Smooth muscle cell (in vitro differentiated cells): ENCODE measurements around the gene BEST2. TPM values are rescaled to one million over a fixed set of nuclear protein-coding genes. Genes with fewer than 3 reads are reported as not detected.
A peak's percentile ranks its signal among the peaks of the same experiment; 100 is the strongest.

Experiments used
- DNase-seq: peaks from one replicate; lab custom pipeline; 2025; ENCODE audit not compliant: unreplicated experiment; lab: John Stamatoyannopoulos, UW
- H2AFZ ChIP-seq: fragments of 200-600 bp; sonication (generic); 2 replicates; pipeline ENCODE4 v1.6.0; 2016; ENCODE audit warnings: antibody characterized with exemption, low read depth, mild to moderate bottlenecking
- H3F3A ChIP-seq: fragments of 200-600 bp; sonication (generic); 2 replicates; pipeline ENCODE4 v1.6.0; 2017; ENCODE audit warnings: antibody characterized with exemption, low read depth
- H3K27ac ChIP-seq: fragments of 200-600 bp; sonication (generic); 2 replicates; pipeline ENCODE4 v1.5.1; 2016; ENCODE audit warnings: low read depth, mild to moderate bottlenecking
- H3K27me3 ChIP-seq: fragments of 200-600 bp; sonication (generic); 2 replicates; pipeline ENCODE4 v1.6.1; 2016; ENCODE audit warnings: low read depth, mild to moderate bottlenecking
- H3K36me3 ChIP-seq: fragments of 200-600 bp; sonication (generic); 2 replicates; pipeline ENCODE4 v1.5.1; 2016; ENCODE audit warnings: low read depth
- H3K4me1 ChIP-seq: fragments of 200-600 bp; sonication (generic); 2 replicates; pipeline ENCODE4 v1.5.1; 2016; ENCODE audit warnings: low read depth
- H3K4me2 ChIP-seq: fragments of 200-600 bp; sonication (generic); 2 replicates; pipeline ENCODE4 v1.6.0; 2016; ENCODE audit warnings: mild to moderate bottlenecking
- H3K4me3 ChIP-seq: fragments of 200-600 bp; sonication (generic); 2 replicates; pipeline ENCODE4 v1.5.1; 2016; ENCODE audit warnings: mild to moderate bottlenecking
- H3K79me2 ChIP-seq: fragments of 200-600 bp; sonication (generic); 2 replicates; pipeline ENCODE4 v1.6.0; 2016; ENCODE audit warnings: low read depth, mild to moderate bottlenecking
- H3K9ac ChIP-seq: fragments of 200-600 bp; sonication (generic); 2 replicates; pipeline ENCODE4 v1.6.0; 2016; ENCODE audit warnings: low read depth
- H3K9me3 ChIP-seq: fragments of 200-600 bp; sonication (generic); replicated peaks from 2 replicates; pipeline ENCODE4 v1.5.1; 2016; ENCODE audit warnings: low read depth
- H4K20me1 ChIP-seq: fragments of 200-600 bp; sonication (generic); 2 replicates; pipeline ENCODE4 v1.6.0; 2016; ENCODE audit warnings: low read depth
- WGBS: methylation state at CpG from one replicate; pipeline ENCODE4 v1.1.7; 2016; ENCODE audit warnings: low lambda C conversion rate; 5-methylcytosine and 5-hydroxymethylcytosine counted together
- polyA plus RNA-seq: library from polyadenylated mRNA; unstranded; fragments of >200 nt; fragmentation: Nextera tagmentation; extraction: Ambion mirVana; gene quantifications from 2 replicates; pipeline ENCODE4 v1.2.1, GENCODE V29; 2016
- total RNA-seq: library from RNA; depleted of rRNA; stranded (reverse); fragments of >200 nt; gene quantifications from 2 replicates; pipeline ENCODE4 v1.2.3, GENCODE V29; 2014
- TF ChIP-seq, protein P1 (sequence below): fragments of 200-600 bp; sonication (generic); IDR thresholded peaks from 2 replicates; pipeline ENCODE4 v1.5.1; 2017; ENCODE audit warnings: borderline replicate concordance, mild to moderate bottlenecking, antibody characterized with exemption; ENCODE audit not compliant: insufficient read depth, poor library complexity, severe bottlenecking

BEST2 gene
- total and polyA plus RNA-seq, 2 experiments from 2014 or later: not detected

DNA sequence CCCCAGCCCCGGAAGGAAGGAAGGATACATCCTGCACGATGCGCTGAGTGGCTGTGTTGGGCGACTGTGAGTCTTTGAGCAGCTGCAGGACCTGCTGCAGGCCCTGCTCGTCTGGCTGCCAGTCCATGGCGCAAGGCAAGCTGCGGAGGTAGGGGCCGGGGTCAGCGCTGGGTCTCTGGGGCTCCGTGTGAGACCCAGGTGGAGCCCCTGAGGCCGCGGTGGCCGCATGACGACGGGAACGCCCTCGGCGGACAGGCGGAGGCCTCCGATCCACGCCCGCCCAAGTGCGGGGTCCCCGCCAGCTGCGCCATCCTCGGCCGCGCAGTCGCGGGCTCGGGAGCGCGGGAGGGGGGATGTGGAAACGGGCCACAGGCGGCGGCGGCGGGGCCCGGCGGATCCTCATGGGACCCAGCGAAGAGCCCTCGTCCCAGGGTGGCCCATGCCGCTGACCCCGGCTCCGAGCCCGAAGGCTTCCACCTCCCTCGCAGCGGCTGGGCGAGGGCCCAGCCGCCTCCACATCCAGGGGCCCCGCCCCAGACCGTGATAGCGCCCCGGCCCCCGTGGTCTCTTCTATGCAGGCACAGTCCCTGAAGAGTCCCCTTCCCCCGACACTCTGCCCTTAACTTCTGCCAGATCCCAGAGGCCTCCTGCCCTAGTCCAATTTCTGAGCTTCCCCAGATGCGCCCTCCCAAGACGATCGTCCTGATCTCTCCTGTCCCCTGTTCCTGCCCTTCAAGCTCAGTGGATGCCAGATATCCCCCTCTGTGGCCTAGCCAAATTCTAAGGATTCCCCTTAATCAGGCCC, 30.5 kb upstream of the BEST2 start:
- peak overlapping the region; percentile 85 for H3K27ac ChIP-seq
- H3K4me2 ChIP-seq: peak overlapping the region; percentile 96
- H3K9me3 ChIP-seq: no peaks in the 10 kb centered on the region
- TF ChIP-seq, protein P1, sequence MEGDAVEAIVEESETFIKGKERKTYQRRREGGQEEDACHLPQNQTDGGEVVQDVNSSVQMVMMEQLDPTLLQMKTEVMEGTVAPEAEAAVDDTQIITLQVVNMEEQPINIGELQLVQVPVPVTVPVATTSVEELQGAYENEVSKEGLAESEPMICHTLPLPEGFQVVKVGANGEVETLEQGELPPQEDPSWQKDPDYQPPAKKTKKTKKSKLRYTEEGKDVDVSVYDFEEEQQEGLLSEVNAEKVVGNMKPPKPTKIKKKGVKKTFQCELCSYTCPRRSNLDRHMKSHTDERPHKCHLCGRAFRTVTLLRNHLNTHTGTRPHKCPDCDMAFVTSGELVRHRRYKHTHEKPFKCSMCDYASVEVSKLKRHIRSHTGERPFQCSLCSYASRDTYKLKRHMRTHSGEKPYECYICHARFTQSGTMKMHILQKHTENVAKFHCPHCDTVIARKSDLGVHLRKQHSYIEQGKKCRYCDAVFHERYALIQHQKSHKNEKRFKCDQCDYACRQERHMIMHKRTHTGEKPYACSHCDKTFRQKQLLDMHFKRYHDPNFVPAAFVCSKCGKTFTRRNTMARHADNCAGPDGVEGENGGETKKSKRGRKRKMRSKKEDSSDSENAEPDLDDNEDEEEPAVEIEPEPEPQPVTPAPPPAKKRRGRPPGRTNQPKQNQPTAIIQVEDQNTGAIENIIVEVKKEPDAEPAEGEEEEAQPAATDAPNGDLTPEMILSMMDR: no peak
- H3K4me1 ChIP-seq: peaks cover 7% of the 10 kb centered on the region
- H2AFZ ChIP-seq: no peak overlapping the region
- peak overlapping the region; percentile 82 for H3K4me3 ChIP-seq
- no peaks in the 10 kb centered on the region for H3K36me3 ChIP-seq
- H3K9ac ChIP-seq: peak overlapping the region; percentile 85
- peaks cover 58% of the 10 kb centered on the region for H3K79me2 ChIP-seq
- peaks cover 33% of the 10 kb centered on the region for H4K20me1 ChIP-seq
- no peaks in the 10 kb centered on the region for H3K27me3 ChIP-seq
- peaks cover 8% of the 10 kb centered on the region for H3F3A ChIP-seq
- 5% methylated on average over 56 of the region's 59 CpGs for WGBS
- no peak for DNase-seq

DNA sequence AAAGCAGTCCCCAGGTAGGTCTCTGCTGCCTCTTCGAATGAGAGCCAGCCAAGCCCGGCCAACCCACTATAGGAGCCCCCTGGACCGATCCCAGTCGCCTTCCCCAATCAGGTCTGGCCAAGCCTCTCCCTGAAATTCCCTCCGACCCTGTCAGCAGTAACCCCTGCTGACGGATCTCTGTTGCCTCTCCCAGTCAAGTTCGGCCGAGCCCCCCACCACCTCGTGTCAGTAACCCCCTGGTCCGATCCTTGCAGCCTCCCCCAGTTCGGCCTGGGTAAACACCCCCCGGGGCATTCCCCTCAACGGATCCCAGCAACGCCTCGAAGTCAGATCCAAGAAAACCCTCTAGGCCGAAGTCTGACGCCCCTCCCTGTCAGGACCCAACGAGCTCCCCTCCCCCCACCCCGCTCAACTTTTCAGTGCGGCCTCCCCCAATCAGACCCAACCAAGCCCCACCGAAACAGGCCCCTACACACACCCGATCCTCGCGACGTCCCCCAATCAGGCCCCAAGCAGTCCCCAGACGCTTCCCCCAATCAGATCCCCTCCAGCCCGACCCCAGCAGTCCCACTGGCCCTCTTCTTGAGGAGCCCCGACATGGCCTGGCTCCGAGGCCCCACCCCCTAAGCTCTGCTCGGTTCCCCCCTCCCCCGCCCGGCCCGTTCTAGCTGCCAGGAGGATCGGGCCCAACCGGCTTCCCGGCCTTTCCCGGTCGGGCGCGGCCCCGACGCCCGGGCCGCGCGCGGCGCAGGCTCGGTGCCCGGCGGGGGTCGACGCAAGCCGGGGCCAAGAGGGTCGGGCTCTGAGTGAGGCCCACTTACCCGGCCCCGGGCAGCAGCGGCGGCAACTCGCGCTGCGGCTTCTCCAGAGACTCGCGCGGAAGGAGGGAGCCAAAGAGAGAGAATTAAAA, 29.7 kb upstream of the BEST2 start:
- Histone ChIP-seq H3K27me3 (no peaks in the 10 kb centered on the region), H3K36me3 (no peaks in the 10 kb centered on the region), H2AFZ (peak overlapping the region; percentile 57), H3K9ac (peak overlapping the region; percentile 85), H3K27ac (peak overlapping the region; percentile 85), H3K4me3 (peak overlapping the region; percentile 82), H3K79me2 (peaks cover 51% of the 10 kb centered on the region), H3F3A (peaks cover 8% of the 10 kb centered on the region), H3K9me3 (no peaks in the 10 kb centered on the region), H3K4me2 (peak overlapping the region; percentile 96), H4K20me1 (peaks cover 25% of the 10 kb centered on the region), H3K4me1 (peaks cover 7% of the 10 kb centered on the region)
- peak; percentile 52 for DNase-seq
- WGBS: under 1% methylated on average over 32 of the region's 65 CpGs
- TF ChIP-seq, protein P1: no peak

DNA sequence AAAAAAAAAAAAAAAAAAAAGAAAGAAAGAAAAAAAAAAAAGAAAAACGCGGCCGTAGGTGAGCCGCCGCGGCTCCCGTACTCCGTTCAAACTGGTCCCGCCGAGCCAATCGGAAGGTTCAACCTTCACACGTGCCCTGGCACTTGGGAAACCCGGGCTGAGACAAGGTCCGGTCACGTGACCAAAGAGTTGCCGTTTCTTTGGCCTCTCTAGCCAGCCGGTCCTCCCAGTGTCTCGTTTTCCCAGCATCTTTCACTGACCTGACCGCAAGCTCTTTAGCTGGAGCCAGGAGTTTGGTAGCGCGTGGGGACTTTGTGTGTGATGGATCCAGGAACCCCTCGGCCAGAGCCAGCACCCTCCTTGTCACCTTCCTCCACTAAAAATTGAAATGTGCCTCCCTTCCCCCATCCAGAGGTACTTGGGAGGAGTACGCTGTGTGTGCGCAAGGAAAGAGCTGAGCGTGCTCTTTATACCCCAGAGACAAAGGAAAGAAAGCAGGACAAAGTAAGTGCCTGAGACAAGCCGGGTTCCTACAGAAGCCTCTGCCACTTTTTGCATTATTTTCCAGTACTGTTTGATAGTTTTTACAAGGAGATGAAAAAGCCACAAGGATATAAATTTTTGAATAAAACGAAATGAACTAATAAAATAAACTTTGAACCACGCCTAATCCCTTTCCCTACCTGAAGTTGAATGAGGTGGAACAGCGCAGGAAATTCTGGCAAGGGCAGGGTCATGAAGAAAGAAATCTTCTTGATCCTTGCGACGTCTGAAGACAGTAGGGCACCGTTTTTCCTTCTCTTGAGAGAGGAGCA, 28.8 kb upstream of the BEST2 start:
- peak overlapping the region; percentile 82 for H3K4me3 ChIP-seq
- TF ChIP-seq, protein P1: no peak
- no peaks in the 10 kb centered on the region for H3K27me3 ChIP-seq
- H3K27ac ChIP-seq: peak overlapping the region; percentile 85
- DNase-seq: peak; percentile 68
- under 1% methylated on average over 32 of the region's 32 CpGs for WGBS
- H3F3A ChIP-seq: peaks cover 8% of the 10 kb centered on the region
- peaks cover 42% of the 10 kb centered on the region for H3K79me2 ChIP-seq
- H4K20me1 ChIP-seq: peaks cover 24% of the 10 kb centered on the region
- H2AFZ ChIP-seq: peak overlapping the region; percentile 59
- H3K9ac ChIP-seq: peak overlapping the region; percentile 85
- no peaks in the 10 kb centered on the region for H3K9me3 ChIP-seq
- H3K4me1 ChIP-seq: peaks cover 7% of the 10 kb centered on the region
- H3K36me3 ChIP-seq: no peaks in the 10 kb centered on the region
- peak overlapping the region; percentile 96 for H3K4me2 ChIP-seq
